HepG2 (cell line): Measurements from ENCODE around the gene ALB. TPM values are rescaled to one million over a fixed set of nuclear protein-coding genes. Genes with fewer than 3 reads are reported as not detected.
A peak's percentile ranks its signal among the peaks of the same experiment; 100 is the strongest.

Source experiments
- ATAC-seq: fragments of 200-7000 bp; cut with Tn5 transposase; 3 replicates; pipeline ENCODE4 v1.9.1; 2020; ENCODE audit warnings: mild to moderate bottlenecking, moderate library complexity
- BruUV-seq: library from RNA; stranded (reverse); fragments of 400-500 nt; replicated peaks from 2 replicates; lab custom pipeline; 2021; lab: Mats Ljungman, UMichigan
- CTCF ChIA-PET: fragments of 300-600 bp; formaldehyde crosslinking; extraction: SDS; loops from one replicate; lab custom pipeline; 2021; ENCODE audit warnings: low total read pairs, inconsistent platforms, low intra/inter-chr PET ratio; lab: Yijun Ruan, JAX
- POLR2A ChIA-PET: fragments of 350-600 bp; sonication (Branson Sonifier 250); formaldehyde crosslinking; loops from one replicate; lab custom pipeline; 2020; ENCODE audit warnings: antibody characterized with exemption, inconsistent platforms; lab: Yijun Ruan, JAX
- DNase-seq: peaks from one replicate; pipeline ENCODE4 v3.0.0-alpha.2; 2015; ENCODE audit warnings: low spot score
- FAIRE-seq: peaks from 3 replicates; lab custom pipeline; 2011; peaks lifted over from hg19 to GRCh38; lab: Jason Lieb, UNC
- H2AFZ ChIP-seq: one replicate; pipeline ENCODE4 v1.6.1; 2011; ENCODE audit warnings: low read length, inconsistent platforms
- H3K27ac ChIP-seq: fragments of 300-600 bp; 3 replicates; pipeline ENCODE4 v1.8.0; 2011; ENCODE audit warnings: mixed run types, mild to moderate bottlenecking, mixed read lengths, low read length, inconsistent platforms; ENCODE audit not compliant: insufficient read depth; ENCODE audit errors: extremely low read length
- H3K27me3 ChIP-seq, 2 experiments: fragments of 200-600 bp in 1 of 2; 2 replicates in 1 of 2; 3 replicates in 1 of 2; pipeline versions ENCODE4 v1.6.0 to v1.8.0; 2011; ENCODE audit warnings: low read length in 2 of 2, mild to moderate bottlenecking in 2 of 2, moderate library complexity in 2 of 2, inconsistent platforms in 1 of 2; ENCODE audit not compliant: insufficient read depth in 2 of 2, control insufficient read depth in 1 of 2
- H3K36me3 ChIP-seq, 2 experiments: fragments of 200-600 bp in 1 of 2; replicated peaks in 1 of 2; 2 replicates in 1 of 2; 3 replicates in 1 of 2; pipeline versions ENCODE4 v1.5.1 to v1.8.0; 2011; ENCODE audit warnings: low read length in 2 of 2, inconsistent platforms in 1 of 2; ENCODE audit not compliant: insufficient read depth in 2 of 2, control insufficient read depth in 1 of 2
- H3K4me1 ChIP-seq: 2 replicates; pipeline ENCODE4 v1.5.1; 2012; ENCODE audit warnings: low read length, inconsistent platforms; ENCODE audit not compliant: insufficient read depth
- H3K4me2 ChIP-seq: 2 replicates; pipeline ENCODE4 v1.6.0; 2011; ENCODE audit warnings: low read depth, low read length, inconsistent platforms
- H3K4me3 ChIP-seq, 3 experiments: fragments of 200-600 bp in 1 of 3; sonication (generic), shearing (Covaris generic) in 1 of 3; replicated peaks in 1 of 3; 2 replicates each; pipeline ENCODE4 v1.5.1; 2011 to 2016; ENCODE audit warnings: low read length in 3 of 3, inconsistent platforms in 2 of 3, low read depth in 2 of 3, mild to moderate bottlenecking in 2 of 3, control low read depth in 1 of 3, mixed read lengths in 1 of 3; ENCODE audit not compliant: insufficient read depth in 1 of 3
- H3K79me2 ChIP-seq: one replicate; pipeline ENCODE4 v1.6.1; 2011; ENCODE audit warnings: low read length, inconsistent platforms; ENCODE audit not compliant: insufficient read depth
- H3K9ac ChIP-seq: 2 replicates; pipeline ENCODE4 v1.6.0; 2011; ENCODE audit warnings: mild to moderate bottlenecking, low read depth, low read length, inconsistent platforms; ENCODE audit not compliant: insufficient read depth
- H3K9me3 ChIP-seq: 2 replicates; pipeline ENCODE4 v1.5.1; 2012; ENCODE audit warnings: mild to moderate bottlenecking, low read length
- H4K20me1 ChIP-seq: 2 replicates; pipeline ENCODE4 v1.6.0; 2011; ENCODE audit warnings: inconsistent platforms, mild to moderate bottlenecking, low read length, moderate library complexity; ENCODE audit not compliant: insufficient read depth
- BRF2 ChIP-seq: sonication (generic); formaldehyde crosslinking; IDR thresholded peaks from 2 replicates; pipeline ENCODE4 v1.8.1; 2022; ENCODE audit warnings: mild to moderate bottlenecking, missing genetic modification reagents
- HNRNPK ChIP-seq: fragments of 200-400 bp; formaldehyde crosslinking; IDR thresholded peaks from 2 replicates; pipeline ENCODE4 v1.6.1; 2018; ENCODE audit warnings: low read length, low read depth, moderate library complexity, mild to moderate bottlenecking; ENCODE audit not compliant: poor library complexity, severe bottlenecking
- PCBP1 ChIP-seq: fragments of 200-400 bp; formaldehyde crosslinking; IDR thresholded peaks from 2 replicates; pipeline ENCODE4 v1.6.1; 2017; ENCODE audit warnings: mild to moderate bottlenecking, low read depth, low read length, borderline replicate concordance
- SIN3A ChIP-seq: IDR thresholded peaks from 2 replicates; pipeline ENCODE4 v1.6.1; 2011; ENCODE audit warnings: low read depth, mild to moderate bottlenecking, control low read depth, low read length, borderline replicate concordance
- XBP1 ChIP-seq: sonication (generic); formaldehyde crosslinking; IDR thresholded peaks from 2 replicates; pipeline ENCODE4 v1.5.0; 2020; ENCODE audit warnings: missing genetic modification reagents
- ZNF569 ChIP-seq: sonication (generic); formaldehyde crosslinking; IDR thresholded peaks from 2 replicates; pipeline ENCODE4 v1.5.0; 2020; ENCODE audit warnings: mild to moderate bottlenecking, missing genetic modification reagents, moderate library complexity, borderline replicate concordance
- WGBS: methylation state at CpG from one replicate; pipeline ENCODE4 v1.1.6; 2017; ENCODE audit warnings: low lambda C conversion rate; 5-methylcytosine and 5-hydroxymethylcytosine counted together
- in situ Hi-C: cut with HindIII; loops from 2 replicates; pipeline ENCODE4 v1.10.0; 2017; ENCODE audit warnings: low pct_unique_long_range_greater_than_20kb; ENCODE audit not compliant: extremely low pct_ligation_motif_present
- intact Hi-C: fragments of 100-400 bp; cut with micrococcal nuclease; formaldehyde crosslinking; loops from one replicate; pipeline ENCODE4 v1.10.0; 2022; ENCODE audit not compliant: unreplicated experiment
- polyA plus RNA-seq, 8 experiments: library from polyadenylated mRNA; depleted of rRNA in 3 of 8; stranded (reverse) in 7 of 8; unstranded in 1 of 8; fragments of >200 nt; fragmentation: Illumina TruSeq in 4 of 8; extraction: Trizol in 4 of 8; gene quantifications; 2 replicates each; pipeline versions ENCODE4 v1.2.1 to v1.2.3, GENCODE V29; 2011 to 2016; ENCODE audit warnings: low read depth in 4 of 8, missing spikeins in 1 of 8, mixed read lengths in 1 of 8; ENCODE audit not compliant: insufficient read depth in 1 of 8
- total RNA-seq, 5 experiments: library from RNA; depleted of rRNA; stranded (reverse); fragments of >200 nt; fragmentation: Illumina TruSeq; extraction: Trizol; gene quantifications; 2 replicates each; pipeline ENCODE4 v1.2.3, GENCODE V29; 2016; ENCODE audit warnings: low read depth in 1 of 5

The ALB gene
- total and polyA plus RNA-seq, 2 of the 13 experiments (the other 11 are each of a cell fraction or from before 2014, with no cell fraction given), result 22,259 to 22,625 TPM

GRCh38 chr4:73459048-73459421, 54.9 kb downstream of the ALB start (continued):
- TF ChIP-seq BRF2 (CRISPR knock-in tag), result 0 out of 2 replicates have a peak, but pooled peaks have one; percentile 8
- TF ChIP-seq SIN3A, result 0 out of 2 replicates have a peak, but pooled peaks have one; percentile 35
- no peak for TF ChIP-seq XBP1 (CRISPR knock-in tag)
- TF ChIP-seq, all 625 proteins: peak for 7

GRCh38 chr4:73460913-73461522, 56.9 kb downstream of the ALB start:
- no peaks in the 10 kb centered on the region for H3K36me3 ChIP-seq
- FAIRE-seq (no peak), DNase-seq (no peak), ATAC-seq (no peak)
- H3K4me3 ChIP-seq, result no peak overlapping the region
- no peak overlapping the region for H2AFZ ChIP-seq
- no peak overlapping the region for H3K9ac ChIP-seq
- in situ Hi-C loops (loop anchor here (25.0 kb wide), 1 partner anchor 101 kb away; no protein-coding TSS in a partner anchor), intact Hi-C loops (no loop called here)
- no peaks in the 10 kb centered on the region for H4K20me1 ChIP-seq
- H3K27me3 ChIP-seq, result no peaks in the 10 kb centered on the region; a peak in 1 of 5 replicates
- CTCF ChIA-PET, result no interaction called here
- H3K9me3 ChIP-seq, result no peaks in the 10 kb centered on the region
- WGBS, result 74% methylated on average over 4 of the region's 4 CpGs
- H3K27ac ChIP-seq, result no peak overlapping the region
- BruUV-seq, result no TSS peak
- TF ChIP-seq ZNF569 (CRISPR knock-in tag) (no peak), HNRNPK (peak; percentile 99), PCBP1 (0 out of 2 replicates have a peak, but pooled peaks have one; percentile 73)
- no peaks in the 10 kb centered on the region for H3K79me2 ChIP-seq
- H3K4me1 ChIP-seq, result no peaks in the 10 kb centered on the region
- no peak overlapping the region for H3K4me2 ChIP-seq
- POLR2A ChIA-PET, result no interaction called here
